Measurements from ENCODE around the gene PLCB3. TPM values are rescaled to one million over a fixed set of nuclear protein-coding genes. Genes with fewer than 3 reads are reported as not detected.

The PLCB3 gene
- total RNA-seq, 1 experiment from 2014 or later, result 80.2 TPM

GRCh38 chr11:64260147-64260708, 8.9 kb downstream of the PLCB3 start:
- Histone ChIP-seq H3K56ac (ENCODE audit: insufficient read length, low read depth, low read length) (no peak overlapping the region), H3T11ph (ENCODE audit: low read length) (no peak overlapping the region), H3K27me3 (ENCODE audit: insufficient read depth, low read length) (no peaks in the 10 kb centered on the region), H4K20me1 (ENCODE audit: control insufficient read depth, insufficient read depth, insufficient read length) (no peaks in the 10 kb centered on the region), H2BK120ac (ENCODE audit: low read depth, low read length, poor library complexity, severe bottlenecking) (no peak overlapping the region), H2BK20ac (ENCODE audit: low read depth, low read length, poor library complexity, severe bottlenecking) (no peak overlapping the region), H3K27ac (ENCODE audit: insufficient read length, low read depth, low read length) (no peak overlapping the region), H3K4me1 (ENCODE audit: insufficient read depth, low read length) (no peaks in the 10 kb centered on the region), H2AFZ (ENCODE audit: low read length) (no peak overlapping the region), H3K14ac (ENCODE audit: insufficient read depth, low read length) (no peak overlapping the region), H4K8ac (replicated peaks; ENCODE audit: insufficient read length, low read depth, low read length) (no peak overlapping the region), H2BK5ac (ENCODE audit: insufficient read length, low read length) (no peak overlapping the region), H3K4me2 (ENCODE audit: insufficient read depth, insufficient read length, low read length) (no peak overlapping the region), H4K91ac (ENCODE audit: insufficient read length, low read depth, low read length) (no peak overlapping the region), H4K5ac (ENCODE audit: insufficient read length, low read depth, low read length) (no peak overlapping the region), H3K79me2 (ENCODE audit: insufficient read depth, low read length) (no peaks in the 10 kb centered on the region), H3K4ac (ENCODE audit: low read depth, low read length) (no peak overlapping the region), H3K23me2 (ENCODE audit: insufficient read length, low read depth, low read length, poor library complexity, severe bottlenecking) (no peaks in the 10 kb centered on the region), H3K9ac (ENCODE audit: extremely low read depth, insufficient read length, low read length) (no peak overlapping the region), H2BK15ac (ENCODE audit: low read depth, low read length) (no peak overlapping the region), H3K18ac (ENCODE audit: insufficient read length, low read depth, low read length) (no peak overlapping the region), H3K23ac (ENCODE audit: insufficient read length, low read depth, low read length) (no peak overlapping the region), H2AK5ac (ENCODE audit: insufficient read length, low read length) (no peak overlapping the region), H3K9me3 (ENCODE audit: control insufficient read depth, low read depth, low read length) (no peaks in the 10 kb centered on the region), H2BK12ac (ENCODE audit: insufficient read length, low read depth, low read length) (no peak overlapping the region), H3K79me1 (ENCODE audit: insufficient read depth, low read depth, low read length, poor library complexity, severe bottlenecking) (no peaks in the 10 kb centered on the region)
- H3K4me1 Mint-ChIP-seq, result peaks cover 0 to 8% of the 10 kb centered on the region in 2 experiments; a peak in 3 of 4 replicates
- H3K36me3 Mint-ChIP-seq (ENCODE audit: insufficient read depth in 1 of 3, low read depth in 3 of 3), result peaks cover 47 to 83% (median 68%) of the 10 kb centered on the region in 3 experiments
- no peak for TF ChIP-seq CTCF (conservative IDR thresholded peaks at IDR 0.05)
- no peak overlapping the region for H3K4me3 Mint-ChIP-seq
- no peaks in the 10 kb centered on the region for H3K9me3 Mint-ChIP-seq
- no peaks in the 10 kb centered on the region for H3K27me3 Mint-ChIP-seq (ENCODE audit: low read depth)
- WGBS (ENCODE audit: extremely low coverage, insufficient read length, low lambda C conversion rate), result no CpG with 5 or more reads among the region's 6 CpGs
- H3K27ac Mint-ChIP-seq, result peak overlapping the region in 1 of 3 experiments; percentile 13; a peak in 1 of 7 replicates
- no peak for DNase-seq

Data from H9 (cell line).